ENCODE results near the gene FYN. TPM values are rescaled to one million over a fixed set of nuclear protein-coding genes. Genes with fewer than 3 reads are reported as not detected.
A peak's percentile ranks its signal among the peaks of the same experiment; 100 is the strongest.

The FYN gene
- polyA plus RNA-seq, 3 donors: 88.4 to 149 (median 114) TPM

- Mint-ChIP-seq H3K9me3 (peaks cover 0 to 3% (median 0%) of the 10 kb centered on the region in 7 donors), H3K36me3 (no peaks in the 10 kb centered on the region), H3K4me3 (no peak overlapping the region), H3K27me3 (ENCODE audit: low read depth in 3 of 3) (peaks cover 0 to 2% (median 1%) of the 10 kb centered on the region in 3 donors), H3K27ac (no peak overlapping the region), H3K4me1 (peaks cover 58% of the 10 kb centered on the region)
- H3K27ac ChIP-seq (ENCODE audit: low read depth in 1 of 2, low read length in 2 of 2): no peak overlapping the region
- H3K4me3 ChIP-seq (replicated peaks in 1 of 3; ENCODE audit: low read depth in 2 of 3, low read length in 3 of 3): no peak overlapping the region
- no peaks in the 10 kb centered on the region for H3K79me2 ChIP-seq (ENCODE audit: insufficient read depth, low read length)
- no peak for DNase-seq
- no peak overlapping the region for H3K4me2 ChIP-seq (replicated peaks; ENCODE audit: extremely low read depth, low read length, poor library complexity, severe bottlenecking)
- H3K36me3 ChIP-seq (replicated peaks in 1 of 2; ENCODE audit: control insufficient read depth in 1 of 2, insufficient read depth in 2 of 2, low read length in 2 of 2): no peaks in the 10 kb centered on the region
- no peaks in the 10 kb centered on the region for H3K27me3 ChIP-seq (ENCODE audit: control insufficient read depth in 2 of 2, insufficient read depth in 2 of 2, low read length in 2 of 2)
- TF ChIP-seq, protein P1, sequence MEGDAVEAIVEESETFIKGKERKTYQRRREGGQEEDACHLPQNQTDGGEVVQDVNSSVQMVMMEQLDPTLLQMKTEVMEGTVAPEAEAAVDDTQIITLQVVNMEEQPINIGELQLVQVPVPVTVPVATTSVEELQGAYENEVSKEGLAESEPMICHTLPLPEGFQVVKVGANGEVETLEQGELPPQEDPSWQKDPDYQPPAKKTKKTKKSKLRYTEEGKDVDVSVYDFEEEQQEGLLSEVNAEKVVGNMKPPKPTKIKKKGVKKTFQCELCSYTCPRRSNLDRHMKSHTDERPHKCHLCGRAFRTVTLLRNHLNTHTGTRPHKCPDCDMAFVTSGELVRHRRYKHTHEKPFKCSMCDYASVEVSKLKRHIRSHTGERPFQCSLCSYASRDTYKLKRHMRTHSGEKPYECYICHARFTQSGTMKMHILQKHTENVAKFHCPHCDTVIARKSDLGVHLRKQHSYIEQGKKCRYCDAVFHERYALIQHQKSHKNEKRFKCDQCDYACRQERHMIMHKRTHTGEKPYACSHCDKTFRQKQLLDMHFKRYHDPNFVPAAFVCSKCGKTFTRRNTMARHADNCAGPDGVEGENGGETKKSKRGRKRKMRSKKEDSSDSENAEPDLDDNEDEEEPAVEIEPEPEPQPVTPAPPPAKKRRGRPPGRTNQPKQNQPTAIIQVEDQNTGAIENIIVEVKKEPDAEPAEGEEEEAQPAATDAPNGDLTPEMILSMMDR (IDR thresholded peaks at IDR 0.05): no peak
- H3K4me1 ChIP-seq (ENCODE audit: control insufficient read depth in 1 of 2, insufficient read depth in 2 of 2, low read length in 2 of 2): peaks cover 50 to 59% of the 10 kb centered on the region in 2 donors
- no CpG with 5 or more reads among the region's 1 CpG for WGBS (ENCODE audit: insufficient coverage)
- no peak overlapping the region for H2AFZ ChIP-seq (ENCODE audit: insufficient read depth, low read depth, low read length, poor library complexity, severe bottlenecking)
- no peaks in the 10 kb centered on the region for H3K9me3 ChIP-seq (replicated peaks in 1 of 2; ENCODE audit: control insufficient read depth in 1 of 2, insufficient read depth in 1 of 2, low read length in 2 of 2)
- no peaks in the 10 kb centered on the region for H4K20me1 ChIP-seq (ENCODE audit: insufficient read depth, low read length)
- H3K9ac ChIP-seq (ENCODE audit: insufficient read depth, low read length, poor library complexity, severe bottlenecking): no peak overlapping the region
- intact Hi-C loops (cut with micrococcal nuclease): loop anchor here in 1 of 2 donors (5.0 kb wide), 1 partner anchor 34 kb away; no protein-coding TSS in a partner anchor
These were observed 47.9 kb upstream of the FYN start for GRCh38 chr6:111921103-111921502.

- Histone ChIP-seq H3K9ac (ENCODE audit: insufficient read depth, low read length, poor library complexity, severe bottlenecking) (no peak overlapping the region), H3K27ac (ENCODE audit: low read depth in 1 of 2, low read length in 2 of 2) (no peak overlapping the region), H4K20me1 (ENCODE audit: insufficient read depth, low read length) (no peaks in the 10 kb centered on the region), H3K36me3 (replicated peaks in 1 of 2; ENCODE audit: control insufficient read depth in 1 of 2, insufficient read depth in 2 of 2, low read length in 2 of 2) (no peaks in the 10 kb centered on the region), H2AFZ (ENCODE audit: insufficient read depth, low read depth, low read length, poor library complexity, severe bottlenecking) (no peak overlapping the region), H3K79me2 (ENCODE audit: insufficient read depth, low read length) (no peaks in the 10 kb centered on the region), H3K9me3 (replicated peaks in 1 of 2; ENCODE audit: control insufficient read depth in 1 of 2, insufficient read depth in 1 of 2, low read length in 2 of 2) (no peaks in the 10 kb centered on the region), H3K27me3 (ENCODE audit: control insufficient read depth in 2 of 2, insufficient read depth in 2 of 2, low read length in 2 of 2) (no peaks in the 10 kb centered on the region), H3K4me3 (replicated peaks in 1 of 3; ENCODE audit: low read depth in 2 of 3, low read length in 3 of 3) (no peak overlapping the region), H3K4me2 (replicated peaks; ENCODE audit: extremely low read depth, low read length, poor library complexity, severe bottlenecking) (no peak overlapping the region), H3K4me1 (ENCODE audit: control insufficient read depth in 1 of 2, insufficient read depth in 2 of 2, low read length in 2 of 2) (peaks cover 47 to 53% of the 10 kb centered on the region in 2 donors)
- TF ChIP-seq, protein P1 (IDR thresholded peaks at IDR 0.05): no peak
- Mint-ChIP-seq H3K36me3 (no peaks in the 10 kb centered on the region), H3K4me3 (no peak overlapping the region), H3K9me3 (peaks cover 0 to 3% (median 0%) of the 10 kb centered on the region in 7 donors), H3K4me1 (peaks cover 53% of the 10 kb centered on the region), H3K27me3 (ENCODE audit: low read depth in 3 of 3) (peaks cover 0 to 2% (median 1%) of the 10 kb centered on the region in 3 donors), H3K27ac (peak overlapping the region in 2 of 7 donors; percentile 2 to 53)
- WGBS (ENCODE audit: insufficient coverage): 98% methylated on average over 5 of the region's 7 CpGs
- intact Hi-C loops (cut with micrococcal nuclease): loop anchor here in 1 of 2 donors (5.0 kb wide), 1 partner anchor 33 kb away; no protein-coding TSS in a partner anchor
- DNase-seq: no peak
These were observed 47.3 kb upstream of the FYN start for GRCh38 chr6:111920578-111920977.

Measured in CD14-positive monocyte (primary cell).